Globus pallidus (tissue), 1 donor: ENCODE data around the gene DPF3.

Experiments
- DNase-seq: peaks from one replicate; pipeline ENCODE4 v3.0.0-alpha.2; 2015; ENCODE audit warnings: low spot score

The DPF3 gene

GRCh38 chr14:72904840-72905561 lies 11.1 kb upstream of the DPF3 start:
- peak; percentile 63 for DNase-seq

GRCh38 chr14:72904218-72904617 lies 10.3 kb upstream of the DPF3 start:
- no peak for DNase-seq

GRCh38 chr14:72903716-72904115 lies 9.8 kb upstream of the DPF3 start:
- no peak for DNase-seq

GRCh38 chr14:72902801-72903530 lies 9.1 kb upstream of the DPF3 start:
- no peak for DNase-seq

- no peak for DNase-seq
Measured at GRCh38 chr14:72901361-72901760, 7.5 kb upstream of the DPF3 start.

GRCh38 chr14:72898448-72898847 lies 4.5 kb upstream of the DPF3 start:
- no peak for DNase-seq

- no peak for DNase-seq
Measured at GRCh38 chr14:72894623-72895378, 900 bp upstream of the DPF3 start.

GRCh38 chr14:72894323-72894622 lies 372 bp upstream of the DPF3 start:
- DNase-seq, result no peak

GRCh38 chr14:72892879-72893635 lies 844 bp downstream of the DPF3 start:
- peak; percentile 56 for DNase-seq

GRCh38 chr14:72892103-72892878 lies 1.6 kb downstream of the DPF3 start:
- peak; percentile 21 for DNase-seq

GRCh38 chr14:72891666-72892102 lies 2.2 kb downstream of the DPF3 start:
- DNase-seq, result no peak

GRCh38 chr14:72889366-72889765 lies 4.5 kb downstream of the DPF3 start:
- no peak for DNase-seq

GRCh38 chr14:72888636-72889201 lies 5.2 kb downstream of the DPF3 start:
- DNase-seq, result no peak

GRCh38 chr14:72888192-72888591 lies 5.7 kb downstream of the DPF3 start:
- no peak for DNase-seq

GRCh38 chr14:72887514-72887913 lies 6.4 kb downstream of the DPF3 start:
- DNase-seq, result no peak

- DNase-seq, result no peak
Measured at GRCh38 chr14:72884386-72884785, 9.5 kb downstream of the DPF3 start.

- peak; percentile 22 for DNase-seq
Measured at GRCh38 chr14:72883961-72884360, 9.9 kb downstream of the DPF3 start.

GRCh38 chr14:72883109-72883508 lies 10.8 kb downstream of the DPF3 start:
- DNase-seq, result no peak

- DNase-seq, result no peak
Measured at GRCh38 chr14:72882463-72882862, 11.4 kb downstream of the DPF3 start.

GRCh38 chr14:72882047-72882446 lies 11.9 kb downstream of the DPF3 start:
- no peak for DNase-seq

- DNase-seq, result no peak
Measured at GRCh38 chr14:72881543-72881942, 12.4 kb downstream of the DPF3 start.
